ENCODE results near the gene GFOD2.

GFOD2 gene

GRCh38 chr16:67652578-67653127, 66.5 kb downstream of the GFOD2 start:
- TF ChIP-seq, protein P1, sequence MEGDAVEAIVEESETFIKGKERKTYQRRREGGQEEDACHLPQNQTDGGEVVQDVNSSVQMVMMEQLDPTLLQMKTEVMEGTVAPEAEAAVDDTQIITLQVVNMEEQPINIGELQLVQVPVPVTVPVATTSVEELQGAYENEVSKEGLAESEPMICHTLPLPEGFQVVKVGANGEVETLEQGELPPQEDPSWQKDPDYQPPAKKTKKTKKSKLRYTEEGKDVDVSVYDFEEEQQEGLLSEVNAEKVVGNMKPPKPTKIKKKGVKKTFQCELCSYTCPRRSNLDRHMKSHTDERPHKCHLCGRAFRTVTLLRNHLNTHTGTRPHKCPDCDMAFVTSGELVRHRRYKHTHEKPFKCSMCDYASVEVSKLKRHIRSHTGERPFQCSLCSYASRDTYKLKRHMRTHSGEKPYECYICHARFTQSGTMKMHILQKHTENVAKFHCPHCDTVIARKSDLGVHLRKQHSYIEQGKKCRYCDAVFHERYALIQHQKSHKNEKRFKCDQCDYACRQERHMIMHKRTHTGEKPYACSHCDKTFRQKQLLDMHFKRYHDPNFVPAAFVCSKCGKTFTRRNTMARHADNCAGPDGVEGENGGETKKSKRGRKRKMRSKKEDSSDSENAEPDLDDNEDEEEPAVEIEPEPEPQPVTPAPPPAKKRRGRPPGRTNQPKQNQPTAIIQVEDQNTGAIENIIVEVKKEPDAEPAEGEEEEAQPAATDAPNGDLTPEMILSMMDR (conservative IDR thresholded peaks at IDR 0.05; ENCODE audit: control insufficient read depth, insufficient read depth, low read depth, low read length): no peak
- DNase-seq (ENCODE audit: low read depth): no peak
- H3K4me3 ChIP-seq (ENCODE audit: control insufficient read depth, low read depth, low read length): peak overlapping the region; percentile 9

DNA sequence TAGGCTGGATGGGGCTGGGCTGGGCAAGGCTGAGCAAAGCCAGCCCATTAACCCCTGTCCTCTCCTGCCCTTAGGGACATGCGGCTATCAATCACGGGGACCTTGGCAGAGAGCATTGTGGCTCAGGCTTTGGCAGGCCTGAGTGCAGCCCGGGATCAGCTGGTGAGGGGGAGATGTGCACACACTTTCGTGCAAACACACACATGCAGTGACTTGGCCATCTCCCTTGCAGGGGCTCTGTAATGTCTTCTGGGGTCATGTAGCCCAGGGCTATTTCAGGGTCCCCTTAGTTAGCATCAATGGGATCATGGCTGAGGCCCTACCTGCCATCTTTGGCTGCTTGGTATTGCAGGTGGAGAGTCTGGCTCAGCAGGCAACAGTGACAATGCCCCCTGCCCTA, 67.3 kb downstream of the GFOD2 start:
- H3K4me3 ChIP-seq (ENCODE audit: control insufficient read depth, low read depth, low read length): no peak overlapping the region
- no peak for DNase-seq (ENCODE audit: low read depth)
- TF ChIP-seq, protein P1 (conservative IDR thresholded peaks at IDR 0.05; ENCODE audit: control insufficient read depth, insufficient read depth, low read depth, low read length): no peak

GRCh38 chr16:67651039-67651438, 68.1 kb downstream of the GFOD2 start:
- TF ChIP-seq, protein P1 (conservative IDR thresholded peaks at IDR 0.05; ENCODE audit: control insufficient read depth, insufficient read depth, low read depth, low read length): no peak
- no peak for DNase-seq (ENCODE audit: low read depth)
- no peak overlapping the region for H3K4me3 ChIP-seq (ENCODE audit: control insufficient read depth, low read depth, low read length)

GRCh38 chr16:67650023-67650422, 69.1 kb downstream of the GFOD2 start:
- no peak overlapping the region for H3K4me3 ChIP-seq (ENCODE audit: control insufficient read depth, low read depth, low read length)
- TF ChIP-seq, protein P1 (conservative IDR thresholded peaks at IDR 0.05; ENCODE audit: control insufficient read depth, insufficient read depth, low read depth, low read length): no peak
- DNase-seq (ENCODE audit: low read depth): no peak

- no peak overlapping the region for H3K4me3 ChIP-seq (ENCODE audit: control insufficient read depth, low read depth, low read length)
- no peak for DNase-seq (ENCODE audit: low read depth)
- TF ChIP-seq, protein P1 (conservative IDR thresholded peaks at IDR 0.05; ENCODE audit: control insufficient read depth, insufficient read depth, low read depth, low read length): no peak
Observed at GRCh38 chr16:67649494-67649931, 69.6 kb downstream of the GFOD2 start.

DNA sequence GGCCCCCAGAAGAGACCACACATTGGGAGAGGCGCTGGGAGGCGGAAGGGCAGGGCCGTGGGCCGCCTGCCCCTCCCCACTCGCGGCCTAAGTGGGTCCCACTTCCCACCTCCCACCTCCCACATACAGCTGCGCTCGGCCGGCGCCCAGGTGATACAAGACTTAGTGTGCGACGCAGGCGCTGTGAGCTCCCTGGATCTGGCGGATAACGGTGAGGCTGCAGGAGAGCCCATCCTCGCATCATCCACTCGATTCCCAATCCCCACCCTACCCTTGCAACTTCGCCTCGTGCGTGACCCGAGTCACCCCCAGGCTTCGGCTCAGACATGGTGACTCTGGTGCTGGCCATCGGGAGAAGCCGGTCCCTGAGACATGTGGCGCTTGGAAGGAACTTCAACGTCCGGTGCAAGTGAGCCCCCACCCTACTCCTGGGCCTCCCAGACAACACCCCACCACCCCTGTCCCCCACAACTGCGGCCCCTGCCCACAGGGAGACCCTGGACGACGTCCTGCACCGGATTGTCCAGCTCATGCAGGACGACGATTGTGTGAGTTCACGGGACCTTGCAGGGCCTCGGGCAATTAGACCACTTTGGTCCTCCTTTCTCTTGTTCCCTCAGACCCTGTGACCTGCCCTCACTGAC, 70.2 kb downstream of the GFOD2 start:
- no peak for DNase-seq (ENCODE audit: low read depth)

More for the DNA sequence above, 70.2 kb downstream of the GFOD2 start:
- no peak overlapping the region for H3K4me3 ChIP-seq (ENCODE audit: control insufficient read depth, low read depth, low read length)
- TF ChIP-seq, protein P1 (conservative IDR thresholded peaks at IDR 0.05; ENCODE audit: control insufficient read depth, insufficient read depth, low read depth, low read length): no peak
